GM12874 (cell line): ENCODE data around the gene STON2.

Experiments used
- TF ChIP-seq, protein P1 (sequence below): IDR thresholded peaks from 2 replicates; pipeline ENCODE4 v1.5.1; 2011; ENCODE audit warnings: low read depth, mild to moderate bottlenecking, control low read depth, low read length, moderate library complexity; ENCODE audit not compliant: insufficient read depth

The STON2 gene

GRCh38 chr14:81315341-81315740 lies 84.8 kb downstream of the STON2 start:
- TF ChIP-seq, protein P1, sequence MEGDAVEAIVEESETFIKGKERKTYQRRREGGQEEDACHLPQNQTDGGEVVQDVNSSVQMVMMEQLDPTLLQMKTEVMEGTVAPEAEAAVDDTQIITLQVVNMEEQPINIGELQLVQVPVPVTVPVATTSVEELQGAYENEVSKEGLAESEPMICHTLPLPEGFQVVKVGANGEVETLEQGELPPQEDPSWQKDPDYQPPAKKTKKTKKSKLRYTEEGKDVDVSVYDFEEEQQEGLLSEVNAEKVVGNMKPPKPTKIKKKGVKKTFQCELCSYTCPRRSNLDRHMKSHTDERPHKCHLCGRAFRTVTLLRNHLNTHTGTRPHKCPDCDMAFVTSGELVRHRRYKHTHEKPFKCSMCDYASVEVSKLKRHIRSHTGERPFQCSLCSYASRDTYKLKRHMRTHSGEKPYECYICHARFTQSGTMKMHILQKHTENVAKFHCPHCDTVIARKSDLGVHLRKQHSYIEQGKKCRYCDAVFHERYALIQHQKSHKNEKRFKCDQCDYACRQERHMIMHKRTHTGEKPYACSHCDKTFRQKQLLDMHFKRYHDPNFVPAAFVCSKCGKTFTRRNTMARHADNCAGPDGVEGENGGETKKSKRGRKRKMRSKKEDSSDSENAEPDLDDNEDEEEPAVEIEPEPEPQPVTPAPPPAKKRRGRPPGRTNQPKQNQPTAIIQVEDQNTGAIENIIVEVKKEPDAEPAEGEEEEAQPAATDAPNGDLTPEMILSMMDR = no peak

DNA sequence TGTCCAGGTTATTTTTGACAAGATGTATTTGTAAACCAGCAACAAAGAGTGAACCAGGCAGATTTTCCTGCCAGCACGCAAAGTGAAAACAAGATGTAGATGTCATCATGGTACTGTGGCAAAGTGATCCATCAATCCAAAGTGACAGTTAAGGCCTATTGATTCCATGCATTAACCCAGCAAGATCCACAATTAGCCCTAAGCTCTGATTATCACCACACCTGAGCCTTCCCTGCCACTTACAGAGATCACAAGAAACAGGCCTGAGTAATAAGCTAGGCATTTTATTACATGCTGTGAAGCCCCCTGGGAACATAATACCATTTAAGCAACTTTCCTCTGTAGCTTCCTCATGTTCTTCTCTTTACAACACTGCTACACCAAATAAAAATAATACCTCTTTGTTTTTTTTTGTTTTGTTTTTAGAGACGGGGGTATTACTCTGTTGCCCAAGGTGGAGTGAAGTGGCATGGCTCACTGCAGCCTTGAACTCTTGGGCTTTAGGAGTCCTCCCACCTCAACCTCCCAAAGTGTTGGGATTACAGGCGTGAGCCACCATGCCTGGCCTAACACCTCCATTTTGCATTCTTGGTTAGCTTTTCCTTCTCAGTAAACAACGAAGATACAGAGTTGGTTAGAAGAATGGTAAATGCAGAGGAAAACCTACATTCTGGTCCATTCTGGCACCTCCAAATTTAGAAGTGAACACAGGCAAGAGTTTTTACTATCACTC lies 85.5 kb downstream of the STON2 start:
- TF ChIP-seq, protein P1 = no peak

- TF ChIP-seq, protein P1 = no peak
Observed at GRCh38 chr14:81313775-81314429, 86.2 kb downstream of the STON2 start.

DNA sequence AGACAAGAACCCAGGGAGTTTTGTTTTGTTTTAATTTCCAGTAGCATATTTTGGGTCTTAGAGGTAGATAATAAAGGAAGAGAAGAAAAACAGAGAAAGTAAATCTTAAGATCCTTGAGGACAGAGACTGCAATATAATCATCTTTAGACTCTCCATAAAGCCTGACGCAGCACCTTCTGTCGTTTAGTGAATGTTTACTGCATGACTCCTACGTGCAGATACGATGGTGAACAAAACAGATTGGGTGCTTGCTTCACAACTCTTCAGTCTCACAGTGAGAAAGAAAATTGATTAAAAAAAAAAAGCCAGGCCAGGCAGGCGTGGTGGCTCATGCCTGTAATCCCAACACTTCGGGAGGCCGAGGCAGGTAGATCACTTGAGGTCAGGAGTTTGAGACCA lies 86.9 kb downstream of the STON2 start:
- TF ChIP-seq, protein P1 = no peak

GRCh38 chr14:81312289-81312876 lies 87.7 kb downstream of the STON2 start:
- TF ChIP-seq, protein P1 = no peak

GRCh38 chr14:81311778-81312177 lies 88.3 kb downstream of the STON2 start:
- TF ChIP-seq, protein P1 = no peak

DNA sequence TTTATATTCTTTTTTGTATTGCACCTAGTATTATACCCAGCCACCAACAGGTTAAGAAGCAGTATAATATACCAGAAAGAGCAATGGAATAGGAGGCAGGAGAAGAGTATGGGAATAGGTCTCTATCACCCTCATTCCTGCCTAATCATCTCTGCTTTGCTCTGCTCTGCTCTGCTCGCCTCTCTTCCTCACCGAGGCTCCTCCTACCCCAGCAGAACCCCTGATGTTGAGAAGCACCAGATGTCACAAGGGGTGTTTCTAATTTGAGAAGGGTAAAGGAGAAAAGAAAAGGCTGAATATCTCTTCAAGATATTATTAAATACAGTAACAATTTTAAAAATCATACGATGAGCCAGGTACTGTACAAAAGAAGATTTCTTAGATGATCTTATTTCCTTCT lies 89.0 kb downstream of the STON2 start:
- TF ChIP-seq, protein P1 = no peak
